Embryonic facial prominence (tissue), 1 donor: ENCODE results near the gene NLGN1.

Source experiments
- DNase-seq: peaks from one replicate; pipeline ENCODE4 v3.0.0-alpha.2; 2016; ENCODE audit errors: extremely low spot score

The NLGN1 gene

GRCh38 chr3:173719585-173719984 is 322.0 kb downstream of the NLGN1 start:
- DNase-seq = no peak

GRCh38 chr3:173725507-173725906 is 328.0 kb downstream of the NLGN1 start:
- no peak for DNase-seq

DNA sequence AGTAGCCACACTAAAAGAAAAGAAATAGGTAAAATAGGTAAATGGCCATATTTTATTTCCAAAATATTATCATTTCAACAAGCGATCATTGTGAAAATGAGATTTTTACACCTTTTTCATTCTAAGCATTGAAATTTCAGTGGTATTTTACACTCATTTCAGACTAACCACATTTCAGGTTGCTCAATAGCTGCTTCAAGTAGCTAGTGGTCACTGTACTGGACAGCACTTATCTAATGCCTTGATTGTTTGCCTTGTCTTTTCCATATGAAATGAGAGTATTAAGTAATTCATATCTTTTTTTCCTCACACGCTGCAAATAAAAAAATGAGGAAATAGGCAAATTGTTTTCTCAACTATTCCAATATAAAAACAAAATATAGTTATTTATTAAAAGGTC is 332.8 kb downstream of the NLGN1 start:
- no peak for DNase-seq

DNA sequence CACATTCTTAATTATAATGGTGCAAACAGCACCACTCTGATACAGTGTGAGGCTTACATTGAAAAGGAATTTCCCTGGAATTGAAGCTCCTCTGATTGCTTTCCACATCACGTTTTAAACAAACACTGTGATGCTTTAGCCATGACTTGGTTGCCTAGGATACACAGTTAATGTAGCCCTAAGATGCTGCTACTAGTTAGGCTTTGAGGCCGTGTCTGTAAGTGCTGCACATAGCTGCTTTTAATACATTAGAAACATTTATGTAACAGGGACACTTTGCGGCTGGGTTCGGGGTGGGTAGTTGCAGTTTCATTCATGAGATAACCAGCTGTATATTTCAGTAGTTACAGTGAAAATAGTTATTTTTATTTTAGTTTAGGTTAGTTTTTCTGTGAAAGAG is 334.7 kb downstream of the NLGN1 start:
- no peak for DNase-seq

- peak; percentile 14 for DNase-seq
Measured at GRCh38 chr3:173733029-173733652, 335.6 kb downstream of the NLGN1 start.

GRCh38 chr3:173734473-173734872 is 336.9 kb downstream of the NLGN1 start:
- DNase-seq = no peak

DNA sequence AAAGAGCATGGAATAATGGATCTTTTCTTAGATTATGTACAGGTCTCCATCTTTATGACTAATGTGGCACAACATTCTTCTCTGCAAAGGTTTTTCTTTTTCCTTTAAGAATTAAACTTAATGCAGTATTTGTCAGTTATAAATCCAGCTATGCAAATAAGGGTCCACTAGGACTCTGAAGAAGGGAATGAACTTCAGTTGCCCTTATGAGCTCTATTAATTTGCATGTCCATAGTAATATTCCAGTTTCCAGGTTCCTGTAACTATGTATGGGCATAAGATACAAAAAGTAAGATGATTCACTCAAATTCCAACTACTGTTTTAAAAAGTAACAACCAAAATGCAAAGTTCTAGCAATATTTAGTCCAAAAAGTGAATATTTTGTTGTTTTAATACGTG is 337.4 kb downstream of the NLGN1 start:
- DNase-seq = no peak

DNA sequence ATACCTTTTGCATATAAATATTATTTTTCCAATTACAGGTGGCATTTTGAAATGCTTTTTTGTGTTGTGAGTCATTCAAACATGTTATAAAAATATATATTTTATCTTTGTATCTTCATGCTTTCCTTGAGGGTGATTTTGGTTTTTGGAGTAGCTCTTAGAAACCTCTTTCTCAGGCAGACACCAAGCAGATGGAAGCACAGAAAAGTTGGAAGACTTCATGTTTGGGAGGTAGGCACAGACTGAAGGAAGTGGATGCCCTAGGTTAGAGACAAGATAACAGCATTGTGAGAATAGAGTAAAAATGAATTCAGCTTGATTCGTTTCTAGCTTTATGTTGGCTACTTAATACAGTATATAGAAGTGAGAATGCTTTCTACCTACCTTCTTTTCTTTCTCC is 338.3 kb downstream of the NLGN1 start:
- DNase-seq = no peak

- no peak for DNase-seq
Measured at GRCh38 chr3:173737167-173737808, 339.7 kb downstream of the NLGN1 start.

DNA sequence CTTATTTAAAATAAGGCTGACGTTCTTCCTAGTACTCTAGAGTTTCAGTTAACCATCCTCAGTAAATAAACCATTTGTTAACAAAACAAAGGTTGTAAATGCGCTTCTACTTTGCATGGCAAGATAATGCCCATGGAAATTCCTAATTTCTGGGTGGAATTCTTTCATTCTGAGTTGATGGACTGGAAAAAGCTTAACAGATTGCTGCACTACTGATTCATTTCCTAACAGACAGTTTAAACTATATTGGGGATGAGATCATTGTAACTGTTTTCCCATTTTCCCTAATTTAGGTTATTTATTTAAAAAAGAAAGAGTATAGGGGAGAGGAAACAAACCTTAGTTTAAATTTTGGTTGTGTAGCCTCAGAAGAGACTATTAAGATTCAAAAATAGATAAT is 342.2 kb downstream of the NLGN1 start:
- DNase-seq = no peak

DNA sequence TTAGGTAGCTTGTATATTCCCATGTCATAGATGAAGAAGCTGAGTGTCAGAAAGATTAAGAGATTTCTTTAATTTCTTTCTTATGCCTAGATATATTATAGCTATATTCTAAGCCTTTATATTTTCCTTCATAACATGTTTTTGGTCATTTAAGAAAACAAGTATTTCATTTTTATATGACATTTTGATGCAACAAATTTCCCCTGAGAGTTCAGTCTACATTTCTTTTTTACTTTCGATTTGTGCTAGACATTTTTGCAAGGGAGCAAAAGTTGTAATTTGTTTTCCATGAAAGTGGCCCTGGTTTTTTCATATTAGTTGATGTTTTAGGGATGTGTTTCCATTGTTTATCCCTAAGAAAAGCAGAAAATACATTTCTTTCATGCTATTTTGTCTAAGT is 344.9 kb downstream of the NLGN1 start:
- no peak for DNase-seq

GRCh38 chr3:173743111-173743510 is 345.6 kb downstream of the NLGN1 start:
- no peak for DNase-seq

- no peak for DNase-seq
Measured at GRCh38 chr3:173743516-173743915, 346.0 kb downstream of the NLGN1 start.

GRCh38 chr3:173744479-173744878 is 346.9 kb downstream of the NLGN1 start:
- no peak for DNase-seq

DNA sequence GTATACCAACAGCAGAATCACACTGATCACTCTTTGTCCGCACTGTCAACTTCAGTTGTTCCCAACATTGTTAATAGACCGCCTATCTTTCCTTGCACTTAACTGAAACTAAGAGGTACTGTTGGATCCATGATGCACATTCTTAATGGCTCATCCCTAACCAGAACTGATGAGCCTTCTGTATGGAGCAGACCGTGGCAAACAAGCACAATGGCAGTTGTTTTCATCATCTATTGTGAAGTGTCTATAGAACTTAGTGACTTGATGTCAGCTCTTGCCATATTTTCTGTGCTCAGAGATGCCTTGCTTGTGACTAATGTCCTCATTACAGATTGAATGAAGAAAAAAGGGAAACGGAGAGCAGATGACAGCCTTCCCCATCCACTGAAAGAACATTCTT is 347.4 kb downstream of the NLGN1 start:
- DNase-seq = no peak

DNA sequence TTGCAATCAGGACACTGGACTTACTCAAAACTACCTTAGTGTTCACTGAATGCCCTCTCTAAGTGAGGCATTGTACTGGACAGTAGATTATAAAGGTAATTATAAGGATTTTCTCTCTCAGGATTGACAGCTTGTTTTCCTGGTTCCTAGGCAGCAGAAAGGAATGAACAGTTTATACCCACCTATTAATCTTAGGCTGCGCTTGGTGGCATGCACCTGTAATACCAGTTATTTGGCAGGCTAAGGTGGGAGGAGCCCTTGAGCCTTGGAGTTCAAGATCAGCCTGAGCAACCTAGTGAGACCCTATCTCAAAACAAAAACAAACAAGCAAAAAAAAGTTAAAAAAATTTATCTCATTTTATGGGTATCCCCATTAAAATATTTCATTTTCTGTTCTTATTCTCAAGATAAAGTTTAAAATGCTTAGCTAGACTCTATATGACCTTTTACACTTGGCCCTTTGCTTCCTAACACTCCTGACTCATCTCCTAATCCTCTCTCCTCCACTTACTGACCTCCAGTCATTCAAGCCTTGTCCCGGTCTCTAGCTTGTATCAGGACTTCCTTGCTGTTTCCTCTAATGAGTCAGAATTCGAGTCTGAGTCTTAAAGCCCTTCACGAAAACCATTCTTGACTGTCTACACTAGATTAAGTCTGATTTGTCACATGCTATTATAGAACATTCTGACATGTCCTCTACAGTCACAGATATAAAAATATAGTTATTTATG is 348.6 kb downstream of the NLGN1 start:
- no peak for DNase-seq

GRCh38 chr3:173747427-173747826 is 349.9 kb downstream of the NLGN1 start:
- DNase-seq = no peak

DNA sequence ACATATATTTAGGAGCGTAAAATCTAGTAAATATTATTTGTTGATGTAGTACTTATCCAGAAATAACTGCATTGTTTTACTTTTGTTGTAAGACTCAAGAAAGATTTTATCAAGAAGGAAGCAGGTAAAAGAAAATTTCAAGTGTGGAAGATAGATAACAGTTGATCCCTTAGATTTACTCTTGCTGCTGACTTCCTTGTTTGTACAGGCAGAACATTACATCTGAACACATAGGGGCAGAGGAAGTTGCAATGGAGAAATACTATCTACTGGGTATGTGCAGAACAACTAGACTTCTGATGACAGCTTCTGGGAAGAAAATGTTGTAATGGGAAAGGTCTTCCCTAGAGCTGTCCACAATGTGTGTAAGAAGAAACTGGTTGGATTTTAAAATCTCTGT is 350.6 kb downstream of the NLGN1 start:
- no peak for DNase-seq

DNA sequence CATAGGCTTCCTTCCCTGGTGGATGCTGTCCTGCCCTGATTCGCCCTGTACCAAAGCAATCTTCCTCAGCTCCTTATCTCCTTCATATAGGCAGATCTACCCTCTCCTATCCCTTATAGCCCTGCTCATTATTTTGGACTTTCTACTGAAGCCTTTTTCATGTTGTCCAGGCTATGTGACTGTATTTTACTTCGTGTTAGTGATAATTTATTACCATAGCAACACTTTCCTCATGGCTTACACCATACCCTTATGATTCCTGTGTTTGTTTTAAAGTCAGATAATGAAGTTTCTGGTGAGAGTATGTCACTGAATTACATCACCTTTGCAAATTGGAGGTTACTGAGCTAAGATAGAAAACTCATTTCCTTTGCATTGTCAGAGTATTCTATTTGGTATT is 352.6 kb downstream of the NLGN1 start:
- no peak for DNase-seq

DNA sequence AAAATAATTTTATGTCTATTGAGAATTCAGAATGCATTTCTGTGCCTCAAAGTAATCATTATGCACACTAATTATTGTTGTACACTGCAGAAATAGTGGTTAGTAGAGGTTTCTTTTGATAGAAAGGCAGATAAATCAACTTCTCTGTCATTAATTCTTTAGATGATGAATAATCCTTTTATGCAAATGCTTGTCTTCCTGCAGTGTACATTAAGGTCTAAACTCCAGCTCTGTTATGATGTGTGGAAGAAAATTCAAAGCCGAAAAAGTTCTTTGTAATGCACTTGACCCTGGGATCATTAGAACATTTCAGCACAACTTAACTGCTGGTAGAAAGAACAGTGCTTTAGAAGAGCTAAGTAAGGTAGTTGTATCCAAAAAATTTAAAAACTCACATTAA is 353.0 kb downstream of the NLGN1 start:
- no peak for DNase-seq

GRCh38 chr3:173753593-173753992 is 356.0 kb downstream of the NLGN1 start:
- DNase-seq = no peak

DNA sequence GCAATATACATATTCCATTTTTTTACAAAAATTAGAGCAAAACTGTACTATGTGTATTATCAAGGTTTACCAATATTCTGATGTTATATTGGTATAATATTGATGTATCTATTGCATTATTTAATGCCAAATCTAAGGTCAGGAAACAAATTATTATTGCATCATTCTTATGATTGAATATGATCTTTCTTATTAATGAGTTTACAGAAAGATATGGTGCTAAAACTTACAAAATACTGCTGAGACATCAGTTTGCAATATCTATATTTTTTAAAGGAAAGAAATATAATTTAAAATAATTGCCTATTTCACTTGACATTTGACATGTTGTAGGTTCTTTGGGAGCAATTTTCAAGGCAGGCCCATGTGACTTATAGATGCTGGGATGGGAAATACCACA is 357.6 kb downstream of the NLGN1 start:
- no peak for DNase-seq

GRCh38 chr3:173761161-173761560 is 363.6 kb downstream of the NLGN1 start:
- no peak for DNase-seq
